SK-N-SH (cell line): ENCODE measurements around the gene ZMYND8. TPM values are rescaled to one million over a fixed set of nuclear protein-coding genes. Genes with fewer than 3 reads are reported as not detected.

ENCODE experiments used
- CTCF ChIA-PET: fragments of 300-600, 350-600 bp; formaldehyde crosslinking; extraction: SDS; loops from one replicate; lab custom pipeline; 2021; lab: Yijun Ruan, JAX
- POLR2A ChIA-PET: fragments of 350-600 bp; sonication (Branson Sonifier 250); formaldehyde crosslinking; extraction: SDS; loops from one replicate; lab custom pipeline; 2020; ENCODE audit warnings: antibody characterized with exemption, inconsistent platforms; lab: Yijun Ruan, JAX
- DNase-seq: peaks from one replicate; pipeline ENCODE4 v3.0.0; 2012
- H2AFZ ChIP-seq: fragments of 200-600 bp; sonication (generic); 2 replicates; pipeline ENCODE4 v1.8.1; 2016; ENCODE audit warnings: antibody characterized with exemption, mild to moderate bottlenecking, low read depth
- H3F3A ChIP-seq: fragments of 200-600 bp; sonication (generic); replicated peaks from 2 replicates; pipeline ENCODE3; 2016; ENCODE audit warnings: antibody characterized with exemption, mild to moderate bottlenecking; ENCODE audit not compliant: insufficient read depth
- H3K27ac ChIP-seq, 2 experiments: fragments of 200-500 bp in 1 of 2; fragments of 200-600 bp in 1 of 2; sonication (Bioruptor generic) in 1 of 2; sonication (generic), shearing (Covaris generic) in 1 of 2; 2 replicates each; pipeline versions ENCODE4 v1.5.1 to v1.6.1; 2014 to 2016; ENCODE audit warnings: low read depth in 2 of 2, inconsistent platforms in 1 of 2, low read length in 1 of 2, mild to moderate bottlenecking in 1 of 2, mixed read lengths in 1 of 2
- H3K27me3 ChIP-seq: fragments of 200-600 bp; sonication (generic), shearing (Covaris generic); 2 replicates; pipeline ENCODE4 v1.6.1; 2016; ENCODE audit warnings: mixed run types; ENCODE audit not compliant: insufficient read depth
- H3K36me3 ChIP-seq, 2 experiments: fragments of 200-500 bp in 1 of 2; fragments of 200-600 bp in 1 of 2; sonication (Bioruptor generic) in 1 of 2; sonication (generic) in 1 of 2; replicated peaks in 1 of 2; 2 replicates each; pipeline versions ENCODE3 to v1.5.1; 2014 to 2016; ENCODE audit warnings: low read length in 1 of 2, mild to moderate bottlenecking in 1 of 2; ENCODE audit not compliant: insufficient read depth in 2 of 2, control insufficient read depth in 1 of 2
- H3K4me1 ChIP-seq, 2 experiments: fragments of 200-500 bp in 1 of 2; fragments of 200-600 bp in 1 of 2; sonication (Bioruptor generic) in 1 of 2; sonication (generic), shearing (Covaris generic) in 1 of 2; 2 replicates each; pipeline versions ENCODE4 v1.5.1 to v1.6.1; 2014 to 2016; ENCODE audit warnings: low read depth in 1 of 2, low read length in 1 of 2, mixed run types in 1 of 2; ENCODE audit not compliant: insufficient read depth in 2 of 2, control insufficient read depth in 1 of 2
- H3K4me2 ChIP-seq: fragments of 200-600 bp; sonication (generic), shearing (Covaris generic); 2 replicates; pipeline ENCODE4 v1.6.1; 2017; ENCODE audit warnings: mixed run types
- H3K4me3 ChIP-seq, 2 experiments: fragments of 200-500 bp in 1 of 2; fragments of 200-600 bp in 1 of 2; sonication (Bioruptor generic) in 1 of 2; sonication (generic), shearing (Covaris generic) in 1 of 2; 2 replicates each; pipeline versions ENCODE4 v1.5.1 to v1.8.1; 2014 to 2016; ENCODE audit warnings: low read depth in 2 of 2, inconsistent platforms in 1 of 2, low read length in 1 of 2, mild to moderate bottlenecking in 1 of 2, mixed read lengths in 1 of 2, moderate library complexity in 1 of 2
- H3K79me2 ChIP-seq: fragments of 200-600 bp; sonication (generic); 2 replicates; pipeline ENCODE4 v1.8.1; 2017; ENCODE audit warnings: mild to moderate bottlenecking; ENCODE audit not compliant: insufficient read depth
- H3K9ac ChIP-seq: fragments of 200-600 bp; sonication (generic); 2 replicates; pipeline ENCODE4 v1.6.1; 2017; ENCODE audit warnings: mixed run types
- H3K9me2 ChIP-seq: fragments of 200-600 bp; sonication (generic); 2 replicates; pipeline ENCODE4 v1.6.1; 2017; ENCODE audit warnings: mixed run types
- H3K9me3 ChIP-seq: fragments of 200-600 bp; sonication (generic); 2 replicates; pipeline ENCODE4 v1.6.1; 2017; ENCODE audit warnings: mixed run types, mild to moderate bottlenecking, moderate library complexity
- H4K20me1 ChIP-seq: fragments of 200-600 bp; sonication (generic); 2 replicates; pipeline ENCODE4 v1.6.1; 2017; ENCODE audit warnings: mild to moderate bottlenecking, mixed run types; ENCODE audit not compliant: insufficient read depth
- CHD2 ChIP-seq: fragments of 150-350 bp; IDR thresholded peaks from 2 replicates; pipeline ENCODE4 v1.6.1; 2018; ENCODE audit warnings: low read length; ENCODE audit not compliant: partially characterized antibody
- EP300 ChIP-seq, 2 experiments: IDR thresholded peaks; 2 replicates each; pipeline versions ENCODE4 v1.4.0 to v1.6.1; 2012; ENCODE audit warnings: borderline replicate concordance in 1 of 2, low read depth in 1 of 2, low read length in 1 of 2
- GABPA ChIP-seq: IDR thresholded peaks from 2 replicates; pipeline ENCODE4 v1.4.0; 2012; ENCODE audit warnings: low read depth, mild to moderate bottlenecking
- GATA2 ChIP-seq: sonication (generic); formaldehyde crosslinking; IDR thresholded peaks from 2 replicates; pipeline ENCODE4 v1.5.0; 2020; ENCODE audit warnings: mild to moderate bottlenecking, missing genetic modification reagents
- NFIC ChIP-seq: IDR thresholded peaks from 2 replicates; pipeline ENCODE4 v1.4.0; 2012; ENCODE audit warnings: borderline replicate concordance
- RAD21 ChIP-seq: IDR thresholded peaks from 2 replicates; pipeline ENCODE4 v1.6.1; 2012; ENCODE audit warnings: mild to moderate bottlenecking, low read length
- RXRA ChIP-seq: IDR thresholded peaks from 2 replicates; pipeline ENCODE4 v1.4.0; 2012; ENCODE audit warnings: low read depth, mild to moderate bottlenecking, borderline replicate concordance
- WGBS: methylation state at CpG from one replicate; pipeline ENCODE4 v1.1.6; 2017; ENCODE audit warnings: low lambda C conversion rate; 5-methylcytosine and 5-hydroxymethylcytosine counted together
- polyA plus RNA-seq, 3 experiments: library from polyadenylated mRNA; depleted of rRNA; stranded (reverse); fragments of >200 nt; gene quantifications; 2 replicates each; pipeline ENCODE4 v1.2.3, GENCODE V29; 2012
- TF ChIP-seq, protein P1 (sequence below): fragments of 150-350 bp; IDR thresholded peaks from 2 replicates; pipeline ENCODE4 v1.6.1; 2017; ENCODE audit warnings: antibody characterized with exemption, low read length, low read depth, borderline replicate concordance

Gene ZMYND8
- polyA plus RNA-seq, 1 of the 3 experiments (the other 2 are of a cell fraction) = 25.3 TPM

DNA sequence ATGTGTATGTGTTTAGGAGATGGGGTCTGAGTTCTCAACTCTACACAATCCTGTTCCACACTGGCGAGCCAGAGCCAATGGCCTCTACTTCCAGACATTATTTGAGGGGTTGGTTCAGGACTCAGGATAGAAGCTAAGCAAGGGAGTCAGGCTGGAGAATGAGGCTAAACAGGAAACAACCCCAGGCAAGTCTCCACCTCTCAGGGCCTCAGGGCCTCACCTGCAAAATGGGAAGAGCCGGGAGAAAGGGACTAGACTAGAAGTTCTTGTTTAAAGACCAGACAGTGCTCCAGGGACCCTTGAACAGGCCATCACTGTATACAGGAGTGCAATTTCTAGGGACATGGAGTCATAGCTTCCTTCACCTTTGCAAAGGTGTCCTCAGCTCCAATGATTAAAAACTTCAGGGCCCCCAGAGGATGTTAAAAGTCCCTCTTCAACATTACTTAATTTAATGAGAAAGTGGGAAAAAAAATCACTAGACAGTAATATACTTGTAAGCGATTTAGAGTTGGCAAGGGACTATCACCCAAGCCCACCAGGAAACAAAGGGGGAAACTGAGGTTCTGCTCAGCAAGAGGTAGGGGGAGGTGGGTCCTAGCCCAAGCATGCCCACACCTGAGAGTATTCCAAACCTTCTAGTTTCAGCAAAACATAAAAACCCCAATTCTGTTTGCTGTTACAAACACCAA is 41.7 kb downstream of the ZMYND8 start:
- H3K9me2 ChIP-seq = no peaks in the 10 kb centered on the region
- peaks cover 25 to 53% of the 10 kb centered on the region in 2 experiments for H3K4me1 ChIP-seq
- DNase-seq = no peak
- H3K9ac ChIP-seq = peak overlapping the region; percentile 71; the same call in 1 of the 2 replicates
- peak overlapping the region; percentile 32 for H3K4me2 ChIP-seq
- POLR2A ChIA-PET = no interaction called here
- H3F3A ChIP-seq = peaks cover 49% of the 10 kb centered on the region
- no peaks in the 10 kb centered on the region for H4K20me1 ChIP-seq
- peaks cover 96% of the 10 kb centered on the region for H3K79me2 ChIP-seq
- H3K4me3 ChIP-seq = no peak overlapping the region
- H3K27me3 ChIP-seq = no peaks in the 10 kb centered on the region
- TF ChIP-seq GABPA (no peak), RAD21 (no peak), EP300 (IDR thresholded peaks at IDR 0.05; ENCODE audit: borderline replicate concordance in 1 of 2, low read depth in 1 of 2, low read length in 1 of 2) (no peak), NFIC (no peak), CHD2 (no peak), RXRA (no peak)
- TF ChIP-seq, protein P1, sequence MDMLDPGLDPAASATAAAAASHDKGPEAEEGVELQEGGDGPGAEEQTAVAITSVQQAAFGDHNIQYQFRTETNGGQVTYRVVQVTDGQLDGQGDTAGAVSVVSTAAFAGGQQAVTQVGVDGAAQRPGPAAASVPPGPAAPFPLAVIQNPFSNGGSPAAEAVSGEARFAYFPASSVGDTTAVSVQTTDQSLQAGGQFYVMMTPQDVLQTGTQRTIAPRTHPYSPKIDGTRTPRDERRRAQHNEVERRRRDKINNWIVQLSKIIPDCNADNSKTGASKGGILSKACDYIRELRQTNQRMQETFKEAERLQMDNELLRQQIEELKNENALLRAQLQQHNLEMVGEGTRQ = no peak
- CTCF ChIA-PET = interaction anchor here (0.6 to 1.2 kb wide), 2 partner anchors 69 to 254 kb away, joined by 3 to 4 read pairs; no protein-coding TSS in a partner anchor
- H2AFZ ChIP-seq = no peak overlapping the region
- peaks cover 1 to 19% of the 10 kb centered on the region in 2 experiments for H3K36me3 ChIP-seq
- H3K9me3 ChIP-seq = no peaks in the 10 kb centered on the region
- peak overlapping the region; percentile 47 to 98; a peak in 3 of 4 replicates for H3K27ac ChIP-seq
- 96% methylated on average over 3 of the region's 3 CpGs for WGBS

DNA sequence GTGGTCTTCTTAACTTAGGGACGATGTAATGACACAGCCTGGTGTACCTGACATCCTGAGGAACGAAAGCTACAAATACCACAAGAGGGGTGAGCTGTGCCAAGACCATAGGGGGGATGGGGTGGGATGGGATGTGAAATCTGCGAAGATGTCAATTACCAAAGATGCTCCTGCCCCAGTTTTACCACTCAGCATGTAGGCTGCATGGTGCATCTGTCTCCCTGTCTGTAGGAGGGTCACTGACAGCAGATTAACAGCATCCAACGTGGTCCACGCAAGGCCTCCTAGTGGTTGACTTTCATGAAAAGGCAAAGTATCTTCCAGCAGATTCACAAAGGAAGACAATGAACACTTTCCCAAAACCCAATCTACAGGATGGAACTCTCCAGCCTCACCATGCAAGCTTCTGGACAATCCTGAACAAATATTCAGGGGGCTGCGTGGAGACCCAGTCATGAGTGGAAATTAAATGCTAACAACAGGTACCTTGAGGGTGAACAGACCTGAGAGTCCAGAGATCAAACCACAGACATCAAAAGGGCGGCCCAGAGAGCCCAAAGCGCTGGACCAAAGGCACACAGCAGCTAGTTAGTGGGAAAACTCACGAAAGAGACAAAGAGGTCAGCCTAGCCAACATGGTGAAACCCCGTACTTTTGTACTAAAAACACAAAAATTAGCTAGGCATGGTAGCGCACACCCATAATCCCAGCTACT is 44.4 kb downstream of the ZMYND8 start:
- Histone ChIP-seq H3K9me3 (no peaks in the 10 kb centered on the region), H3K79me2 (peaks cover 96% of the 10 kb centered on the region), H3K4me3 (no peak overlapping the region), H4K20me1 (no peaks in the 10 kb centered on the region)
- POLR2A ChIA-PET = no interaction called here
- no peak for TF ChIP-seq GATA2
- TF ChIP-seq, all 33 proteins: peak for 0
- Histone ChIP-seq H3K9ac (no peak overlapping the region), H3K36me3 (peaks cover 10 to 41% of the 10 kb centered on the region in 2 experiments), H3K27ac (no peak overlapping the region), H3K4me1 (peaks cover 2 to 27% of the 10 kb centered on the region in 2 experiments; a peak in 3 of 4 replicates), H3K27me3 (no peaks in the 10 kb centered on the region), H3K4me2 (no peak overlapping the region), H2AFZ (no peak overlapping the region), H3K9me2 (no peaks in the 10 kb centered on the region), H3F3A (peaks cover 26% of the 10 kb centered on the region)
- 92% methylated on average over 10 of the region's 11 CpGs for WGBS
- CTCF ChIA-PET = interaction anchor here (1.1 to 1.3 kb wide), 4 partner anchors 9 to 72 kb away, joined by 3 to 6 read pairs (median 4); no protein-coding TSS in a partner anchor
- no peak for DNase-seq
